GM18508 (cell line): ENCODE results near the gene AGFG2.

Experiments used
- ATAC-seq: cut with Tn5 transposase; IDR thresholded peaks from one replicate; pipeline ENCODE4 v1.9.1; 2021; ENCODE audit warnings: moderate number of reproducible peaks; ENCODE audit not compliant: insufficient read depth, unreplicated experiment

AGFG2 gene

DNA sequence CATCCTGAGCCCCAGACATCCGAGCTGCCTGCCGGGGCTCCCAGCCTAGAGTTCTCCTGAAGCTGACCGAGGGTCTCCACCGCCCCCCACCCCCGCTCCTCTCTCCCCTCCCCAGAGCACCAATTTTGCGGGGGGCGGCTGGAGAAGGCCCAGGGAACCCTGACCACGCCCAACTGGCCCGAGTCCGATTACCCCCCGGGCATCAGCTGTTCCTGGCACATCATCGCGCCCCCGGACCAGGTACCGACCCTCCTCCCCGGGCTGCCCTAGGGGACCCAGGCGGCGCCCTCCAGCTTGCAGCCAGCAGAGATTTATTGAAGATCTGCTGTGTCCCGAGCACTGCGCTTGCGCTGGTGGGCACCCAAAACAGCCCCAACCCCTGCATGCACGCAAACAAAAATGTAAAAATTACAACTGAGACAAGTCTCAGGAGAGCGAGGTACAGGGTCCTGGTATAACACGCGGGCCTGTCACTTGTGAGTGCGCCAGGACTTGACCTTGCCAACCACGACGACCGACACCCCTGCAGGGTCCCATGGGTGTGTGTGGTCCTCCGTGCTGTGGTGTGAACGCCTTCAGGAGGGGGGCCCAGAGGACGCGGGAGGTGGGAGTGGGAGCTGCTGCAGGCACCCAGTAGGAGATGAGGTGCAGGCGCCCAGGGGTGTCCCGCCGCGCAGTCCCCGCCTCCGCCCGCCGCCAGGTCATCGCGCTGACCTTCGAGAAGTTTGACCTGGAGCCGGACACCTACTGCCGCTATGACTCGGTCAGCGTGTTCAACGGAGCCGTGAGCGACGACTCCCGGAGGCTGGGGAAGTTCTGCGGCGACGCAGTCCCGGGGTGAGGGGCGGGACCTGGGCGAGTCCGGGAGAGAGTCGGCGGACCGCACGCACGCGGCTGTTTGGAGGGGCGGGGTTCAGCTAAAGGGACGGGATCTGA is 66.2 kb downstream of the AGFG2 start:
- ATAC-seq, result no peak

DNA sequence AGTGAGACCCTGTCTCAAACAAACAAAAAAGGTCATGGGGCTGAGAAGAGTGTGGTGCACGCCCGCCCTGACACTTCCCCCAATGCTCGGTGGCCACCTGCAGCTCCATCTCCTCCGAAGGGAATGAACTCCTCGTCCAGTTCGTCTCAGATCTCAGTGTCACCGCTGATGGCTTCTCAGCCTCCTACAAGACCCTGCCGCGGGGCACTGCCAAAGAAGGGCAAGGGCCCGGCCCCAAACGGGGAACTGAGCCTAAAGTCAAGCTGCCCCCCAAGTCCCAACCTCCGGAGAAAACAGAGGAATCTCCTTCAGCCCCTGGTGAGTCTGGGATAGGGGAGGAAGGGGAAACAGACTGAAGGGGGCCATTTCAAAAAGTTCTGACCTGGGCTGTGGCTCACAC is 67.3 kb downstream of the AGFG2 start:
- ATAC-seq, result no peak

DNA sequence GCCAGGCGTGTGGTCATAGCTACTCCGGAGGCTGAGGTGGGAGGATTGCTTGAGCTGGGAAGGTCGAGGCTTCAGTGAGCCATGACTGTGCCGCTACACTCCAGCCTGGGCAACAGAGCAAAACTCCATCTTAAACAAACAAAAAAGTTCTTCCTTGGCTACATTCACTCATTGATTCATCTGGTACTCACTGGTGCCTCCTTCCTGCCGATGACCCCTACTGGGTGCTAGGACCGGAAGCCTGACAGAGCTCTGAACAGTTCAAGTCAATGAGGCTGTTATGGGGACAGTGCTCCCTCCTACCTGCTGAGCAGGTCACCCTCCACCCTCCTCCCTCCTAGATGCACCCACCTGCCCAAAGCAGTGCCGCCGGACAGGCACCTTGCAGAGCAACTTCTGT is 68.1 kb downstream of the AGFG2 start:
- ATAC-seq, result no peak

DNA sequence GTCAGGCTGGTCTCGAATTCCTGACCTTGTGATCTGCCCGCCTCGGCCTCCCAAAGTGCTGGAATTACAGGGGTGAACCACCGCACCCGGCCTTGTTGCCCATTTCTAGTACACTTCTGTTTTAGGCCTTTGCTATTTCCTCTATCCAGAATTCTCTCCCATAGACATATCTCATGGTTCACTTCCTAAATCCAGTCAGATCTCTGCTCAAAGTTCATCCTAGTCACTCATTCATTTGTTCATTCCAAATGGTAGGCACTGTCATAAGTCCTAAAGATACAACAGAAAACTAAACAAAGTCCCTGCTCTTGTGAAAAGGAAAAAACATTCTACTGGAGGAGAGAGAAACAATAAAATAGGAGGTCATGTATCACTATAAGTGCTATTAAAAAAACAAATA is 71.0 kb downstream of the AGFG2 start:
- ATAC-seq, result no peak

DNA sequence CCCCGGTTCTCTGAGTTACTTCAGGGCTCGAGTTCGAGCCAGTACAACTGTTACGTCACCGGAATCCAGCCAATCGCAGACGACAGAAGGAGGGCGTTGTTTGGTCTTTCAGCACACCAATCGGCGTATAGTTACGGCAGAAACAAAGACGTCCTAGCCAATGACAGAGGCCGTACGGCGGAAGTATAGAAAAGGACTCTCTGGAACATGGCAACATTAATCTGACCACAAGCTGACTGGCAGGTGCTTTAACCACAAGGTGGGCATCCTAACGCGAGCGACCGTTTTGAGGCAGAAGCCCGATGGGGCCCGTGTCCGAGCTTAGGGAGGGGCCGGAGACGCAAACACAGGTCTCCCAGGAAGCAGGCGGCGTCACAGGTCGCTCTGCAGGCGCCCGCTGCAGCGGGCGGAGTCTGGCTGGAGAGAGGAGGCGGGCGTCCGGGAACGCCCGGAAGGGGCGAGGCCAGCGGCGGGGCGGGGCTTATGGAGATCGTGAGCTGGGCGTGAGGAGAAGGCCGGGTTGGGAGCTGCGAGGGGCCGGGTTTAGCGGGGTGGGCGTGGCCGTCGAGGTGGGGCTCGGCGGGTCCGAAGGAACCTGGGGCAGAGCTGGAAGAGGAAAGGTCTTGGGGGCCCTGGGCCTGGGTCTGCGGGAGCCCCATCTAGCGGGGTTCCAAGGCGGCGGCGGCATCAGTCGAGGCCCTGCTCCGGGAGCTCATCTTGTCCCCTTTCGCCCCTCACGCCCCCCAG is 73.2 kb downstream of the AGFG2 start, which contains the start of gene MOSPD3:
MOSPD3 (plus strand) TSS at position 558 of the 747 bp plus-strand sequence. CDS start 252 bp downstream, outside the sequence.
- ATAC-seq, result peak; percentile 85

DNA sequence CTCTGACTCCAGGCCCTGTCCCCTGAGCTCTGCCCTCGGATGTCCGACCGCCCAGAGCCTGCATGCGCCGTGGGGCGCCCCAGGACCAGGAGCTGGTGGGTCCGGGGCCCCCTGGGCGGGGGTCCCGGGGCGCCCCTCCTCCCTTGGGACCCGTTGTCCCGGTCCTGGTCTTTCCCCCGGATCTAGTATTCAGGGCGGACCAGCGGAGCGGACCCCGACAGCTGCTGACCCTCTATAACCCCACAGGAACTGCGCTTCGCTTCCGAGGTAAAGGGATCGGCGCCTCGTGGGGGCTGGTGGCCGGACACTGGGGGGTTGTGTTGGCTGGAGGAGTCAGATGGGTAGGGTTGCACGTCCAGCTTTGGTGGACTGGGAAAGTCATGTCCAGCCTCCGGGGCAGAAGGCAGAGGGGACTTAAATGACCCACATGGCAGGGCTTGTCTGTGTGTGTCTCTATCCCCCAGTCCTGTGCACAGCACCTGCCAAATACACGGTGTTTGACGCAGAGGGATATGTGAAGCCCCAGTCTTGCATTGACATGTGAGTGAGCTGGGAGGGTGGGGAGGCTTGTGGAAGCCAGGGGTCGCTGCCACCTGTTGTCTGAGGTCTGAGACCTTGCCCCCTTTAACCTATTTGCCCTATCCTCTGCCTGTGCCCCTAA is 73.9 kb downstream of the AGFG2 start:
- ATAC-seq, result no peak

DNA sequence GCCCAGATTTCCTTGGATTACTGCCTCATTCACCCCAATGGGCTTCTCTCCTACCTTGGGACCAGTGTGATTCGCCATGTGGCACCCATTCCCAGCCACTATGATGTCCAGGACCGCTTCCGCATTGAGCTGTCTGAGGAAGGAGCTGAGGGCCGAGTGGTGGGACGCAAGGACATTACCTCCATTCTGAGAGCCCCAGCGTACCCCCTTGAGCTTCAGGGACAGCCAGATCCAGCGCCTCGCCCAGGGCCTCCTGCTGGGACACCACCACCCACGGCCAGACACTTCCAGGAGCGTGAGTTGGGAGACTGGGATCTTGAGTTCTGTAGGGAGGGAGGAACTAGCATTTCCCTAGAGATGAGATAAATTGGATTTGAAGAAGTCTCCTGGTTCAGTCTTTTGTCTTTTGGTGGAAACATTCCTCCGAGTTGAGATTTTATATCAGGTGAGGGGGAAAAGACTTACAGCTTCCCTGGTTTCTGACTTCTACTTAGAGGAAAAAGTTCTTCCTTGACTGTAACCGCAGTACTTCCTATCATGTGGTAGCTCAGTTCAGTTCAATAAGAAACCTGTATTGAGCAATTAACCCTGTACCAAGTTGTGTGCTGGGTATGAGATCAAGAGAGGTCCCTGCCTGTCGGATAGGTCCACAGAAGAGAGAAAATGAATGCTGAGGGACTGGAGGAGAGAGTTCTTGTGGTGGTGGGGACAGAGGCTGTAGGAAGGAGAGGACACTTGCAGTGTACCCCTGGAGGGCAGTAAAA is 74.6 kb downstream of the AGFG2 start:
- ATAC-seq, result no peak

DNA sequence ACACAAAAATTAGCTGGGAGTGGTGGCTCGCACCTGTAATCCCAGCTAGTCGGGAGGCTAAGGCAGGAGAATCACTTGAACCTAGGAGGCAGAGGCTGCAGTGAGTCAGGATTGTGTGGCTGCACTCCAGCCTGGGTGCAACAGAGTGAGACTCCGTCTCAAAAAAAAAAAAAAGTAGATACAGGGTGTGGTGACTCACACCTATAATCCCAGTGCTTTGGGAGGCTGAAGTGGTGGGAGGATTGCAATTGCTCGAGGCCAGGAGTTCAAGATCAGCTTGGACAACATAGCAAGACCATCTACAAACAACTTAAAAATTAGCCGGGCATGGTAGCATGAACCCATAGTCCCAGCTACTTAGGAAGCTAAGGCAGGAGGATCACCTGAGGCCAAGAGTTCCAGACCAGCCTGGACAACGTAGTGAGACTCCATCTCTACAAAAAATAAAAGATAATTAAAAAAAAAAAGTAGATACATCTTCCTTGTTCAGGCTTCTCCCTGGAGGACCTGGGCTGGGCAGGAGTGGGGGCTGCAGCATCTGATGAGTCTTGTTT is 75.4 kb downstream of the AGFG2 start:
- ATAC-seq, result no peak
